Tibial nerve (tissue), 4 donors: ENCODE results near the gene CMIP. TPM values are rescaled to one million over a fixed set of nuclear protein-coding genes. Genes with fewer than 3 reads are reported as not detected.

Experiments used
- DNase-seq, 2 donors: peaks; one replicate each; pipeline ENCODE4 v3.0.0-alpha.2; 2019; ENCODE audit warnings: low spot score in 2 of 2
- H3K27ac ChIP-seq, 4 donors: fragments of 200-600 bp; sonication (generic) in 3 of 4; one replicate each; pipeline ENCODE4 v1.5.1; 2017 to 2019; ENCODE audit warnings: mild to moderate bottlenecking in 1 of 4
- H3K27me3 ChIP-seq, 2 donors: fragments of 200-600 bp; sonication (generic) in 1 of 2; one replicate each; pipeline versions ENCODE4 v1.5.1 to v1.6.0; 2017 to 2019
- H3K36me3 ChIP-seq, 3 donors: fragments of 200-600 bp; sonication (generic); one replicate each; pipeline ENCODE4 v1.5.1; 2018 to 2019
- H3K4me1 ChIP-seq, 4 donors: fragments of 200-600 bp; sonication (generic) in 3 of 4; one replicate each; pipeline ENCODE4 v1.5.1; 2017 to 2019
- H3K4me3 ChIP-seq, 4 donors: fragments of 200-600 bp; sonication (generic) in 3 of 4; one replicate each; pipeline ENCODE4 v1.5.1; 2017 to 2019; ENCODE audit warnings: mild to moderate bottlenecking in 1 of 4, moderate library complexity in 1 of 4
- H3K9me3 ChIP-seq, 4 donors: fragments of 200-600 bp; sonication (generic) in 3 of 4; one replicate each; pipeline ENCODE4 v1.5.1; 2017 to 2019
- CTCF ChIP-seq, 5 experiments: fragments of 200-600 bp in 3 of 5; fragments of 450-650 bp in 2 of 5; sonication (generic) in 3 of 5; IDR thresholded peaks; one replicate each; pipeline ENCODE4 v1.5.1; 2016 to 2019; ENCODE audit warnings: antibody characterized with exemption in 5 of 5, mild to moderate bottlenecking in 3 of 5, moderate library complexity in 2 of 5
- EP300 ChIP-seq, 2 donors: sonication (generic); formaldehyde crosslinking; IDR thresholded peaks; one replicate each; pipeline ENCODE4 v1.6.1; 2017; ENCODE audit warnings: antibody characterized with exemption in 2 of 2, mild to moderate bottlenecking in 1 of 2
- POLR2A ChIP-seq, 2 donors: fragments of 450-650 bp; IDR thresholded peaks; one replicate each; pipeline ENCODE4 v1.6.1; 2017; ENCODE audit warnings: antibody characterized with exemption in 2 of 2, mild to moderate bottlenecking in 2 of 2, moderate library complexity in 2 of 2
- WGBS, 2 donors: methylation state at CpG; one replicate each; pipeline ENCODE4 v1.1.5; 2018; 5-methylcytosine and 5-hydroxymethylcytosine counted together
- small RNA-seq: library from RNA; depleted of rRNA; stranded (forward); fragments of <200 nt; gene quantifications from one replicate; pipeline ENCODE3, GENCODE V24; 2016
- total RNA-seq, 4 donors: library from RNA; depleted of rRNA; stranded (reverse); fragments of >200 nt; gene quantifications; one replicate each; pipeline ENCODE4 v1.1.0, GENCODE V29; 2016

The CMIP gene
- total RNA-seq, 4 donors from 2014 or later: 28.2 to 48.8 (median 31.8) TPM

- no peaks in the 10 kb centered on the region for H3K36me3 ChIP-seq
- H3K4me3 ChIP-seq: no peak overlapping the region
- H3K4me1 ChIP-seq: peaks cover 0 to 9% (median 0%) of the 10 kb centered on the region in 4 donors
- TF ChIP-seq POLR2A (IDR thresholded peaks at IDR 0.05) (no peak), EP300 (IDR thresholded peaks at IDR 0.05) (peak in 1 of 2 donors; percentile 26), CTCF (IDR thresholded peaks at IDR 0.05) (no peak)
- no peaks in the 10 kb centered on the region for H3K27me3 ChIP-seq
- no peaks in the 10 kb centered on the region for H3K9me3 ChIP-seq
- 50 to 51% methylated on average over 12 to 13 of the region's 13 CpGs for WGBS, 2 donors
- no peak for DNase-seq
- H3K27ac ChIP-seq: no peak overlapping the region
Measured at GRCh38 chr16:81755915-81756614, 311.5 kb downstream of the CMIP start.

GRCh38 chr16:81756615-81757356 is 312.2 kb downstream of the CMIP start:
- H3K27ac ChIP-seq: no peak overlapping the region
- no peak for TF ChIP-seq EP300 (IDR thresholded peaks at IDR 0.05)
- no peak for TF ChIP-seq CTCF (IDR thresholded peaks at IDR 0.05)
- TF ChIP-seq POLR2A (IDR thresholded peaks at IDR 0.05): no peak
- H3K36me3 ChIP-seq: no peaks in the 10 kb centered on the region
- H3K9me3 ChIP-seq: no peaks in the 10 kb centered on the region
- no peak for DNase-seq
- no peak overlapping the region for H3K4me3 ChIP-seq
- no peaks in the 10 kb centered on the region for H3K27me3 ChIP-seq
- H3K4me1 ChIP-seq: peaks cover 0 to 9% (median 0%) of the 10 kb centered on the region in 4 donors
- 72 to 73% methylated on average over 9 of the region's 9 CpGs for WGBS, 2 donors

GRCh38 chr16:81758376-81758775 is 313.8 kb downstream of the CMIP start:
- no peaks in the 10 kb centered on the region for H3K27me3 ChIP-seq
- no peak overlapping the region for H3K4me3 ChIP-seq
- no peak overlapping the region for H3K27ac ChIP-seq
- peaks cover 0 to 5% (median 0%) of the 10 kb centered on the region in 4 donors for H3K4me1 ChIP-seq
- 24 to 37% methylated on average over 2 of the region's 2 CpGs for WGBS, 2 donors
- no peak for DNase-seq
- TF ChIP-seq POLR2A (IDR thresholded peaks at IDR 0.05) (no peak), EP300 (IDR thresholded peaks at IDR 0.05) (no peak), CTCF (IDR thresholded peaks at IDR 0.05) (no peak)
- no peaks in the 10 kb centered on the region for H3K9me3 ChIP-seq
- no peaks in the 10 kb centered on the region for H3K36me3 ChIP-seq

Small RNA genes lying within 50 kb of the gene (small RNA-seq; reads per million reads assigned to genes)
- gene MIR6504: not detected
- gene MIR7854: not detected

Other genes with a start within 250 kb of the CMIP start
- not detected for gene BCO1, start 206.1 kb upstream of the CMIP start, total RNA-seq
- 1 to 10 TPM; 9.0 to 9.3 (median 9.1) TPM for gene GAN, start 129.8 kb upstream of the CMIP start, total RNA-seq